GM13977 (cell line): ENCODE measurements around the gene TRRAP.

Source experiments
- DNase-seq: peaks from one replicate; pipeline ENCODE4 v3.0.0; 2012; ENCODE audit warnings: low spot score
- CTCF ChIP-seq: IDR thresholded peaks from 2 replicates; pipeline ENCODE4 v1.5.1; 2012; ENCODE audit warnings: mild to moderate bottlenecking, control low read depth; ENCODE audit not compliant: insufficient read depth; ENCODE audit errors: extremely low read depth, missing control alignments
- in situ Hi-C: fragments of 300-500 bp; cut with MboI; formaldehyde crosslinking; loops from one replicate; pipeline ENCODE4 v1.12.0; 2022; ENCODE audit warnings: low sequenced_read_pairs, low pct_unique_long_range_greater_than_20kb, mixed read lengths, inconsistent platforms; ENCODE audit not compliant: unreplicated experiment

The TRRAP gene

DNA sequence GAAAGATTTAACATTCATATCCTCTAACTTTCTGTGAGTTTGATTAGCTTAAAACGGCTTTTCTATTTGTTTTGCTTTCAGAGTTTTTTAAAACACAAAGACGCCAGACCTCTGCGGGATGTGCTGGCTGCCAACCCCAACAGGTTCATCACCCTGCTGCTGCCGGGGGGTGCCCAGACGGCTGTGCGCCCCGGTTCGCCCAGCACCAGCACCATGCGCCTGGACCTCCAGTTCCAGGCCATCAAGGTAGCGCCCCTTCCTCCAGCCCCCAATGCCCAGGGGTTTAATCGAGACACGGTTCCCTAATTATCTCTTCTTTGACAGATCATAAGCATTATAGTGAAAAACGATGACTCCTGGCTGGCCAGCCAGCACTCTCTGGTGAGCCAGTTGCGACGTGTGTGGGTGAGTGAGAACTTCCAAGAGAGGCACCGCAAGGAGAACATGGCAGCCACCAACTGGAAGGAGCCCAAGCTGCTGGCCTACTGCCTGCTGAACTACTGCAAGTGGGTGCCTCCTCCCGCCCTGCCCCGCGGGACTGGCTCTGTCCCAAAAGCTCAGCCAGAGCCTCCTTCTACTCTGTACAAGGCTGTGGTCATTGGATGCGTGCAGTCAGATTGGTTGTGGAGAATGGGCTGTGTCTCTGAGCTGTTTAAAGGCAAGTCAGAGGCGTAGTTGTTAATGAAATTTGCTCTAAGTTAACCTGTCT, 71.2 kb downstream of the TRRAP start:
- DNase-seq = no peak
- in situ Hi-C loops = no loop called here
- no peak for TF ChIP-seq CTCF

DNA sequence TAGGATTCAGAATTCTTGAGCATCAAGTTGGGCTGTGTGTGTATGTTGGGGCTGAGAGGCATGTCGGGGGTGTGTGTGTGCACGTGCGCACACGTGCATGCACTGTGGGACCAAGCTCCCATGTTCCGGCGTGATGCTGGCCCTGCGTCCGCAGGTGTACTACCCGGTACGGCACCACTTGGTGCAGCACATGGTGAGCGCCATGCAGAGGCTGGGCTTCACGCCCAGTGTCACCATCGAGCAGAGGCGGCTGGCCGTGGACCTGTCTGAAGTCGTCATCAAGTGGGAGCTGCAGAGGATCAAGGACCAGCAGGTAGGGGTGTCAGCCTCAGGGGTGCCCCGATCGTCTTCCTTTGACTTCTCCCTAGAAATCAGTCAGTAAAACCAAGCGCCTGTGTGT, 77.7 kb downstream of the TRRAP start:
- DNase-seq = no peak
- no peak for TF ChIP-seq CTCF
- in situ Hi-C loops = no loop called here

DNA sequence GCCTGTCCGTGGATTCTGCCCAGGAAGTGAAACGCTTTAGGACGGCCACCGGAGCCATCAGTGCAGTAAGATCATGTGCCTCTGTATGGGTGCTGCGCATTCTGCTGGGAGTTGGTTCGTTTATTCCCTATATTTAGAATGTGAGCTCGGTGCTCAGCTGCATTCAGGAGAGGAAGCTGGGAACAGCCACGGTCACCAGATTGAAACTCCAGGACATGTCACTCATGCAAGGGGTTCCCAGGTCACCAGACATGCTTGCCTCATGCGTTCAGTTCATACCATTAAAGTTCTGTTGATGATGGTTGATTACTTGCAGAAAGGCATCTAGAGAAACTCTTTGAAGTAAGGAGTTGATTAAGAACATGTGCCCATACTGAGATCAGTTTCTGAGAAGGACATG, 78.1 kb downstream of the TRRAP start:
- in situ Hi-C loops = no loop called here
- DNase-seq = no peak
- no peak for TF ChIP-seq CTCF

DNA sequence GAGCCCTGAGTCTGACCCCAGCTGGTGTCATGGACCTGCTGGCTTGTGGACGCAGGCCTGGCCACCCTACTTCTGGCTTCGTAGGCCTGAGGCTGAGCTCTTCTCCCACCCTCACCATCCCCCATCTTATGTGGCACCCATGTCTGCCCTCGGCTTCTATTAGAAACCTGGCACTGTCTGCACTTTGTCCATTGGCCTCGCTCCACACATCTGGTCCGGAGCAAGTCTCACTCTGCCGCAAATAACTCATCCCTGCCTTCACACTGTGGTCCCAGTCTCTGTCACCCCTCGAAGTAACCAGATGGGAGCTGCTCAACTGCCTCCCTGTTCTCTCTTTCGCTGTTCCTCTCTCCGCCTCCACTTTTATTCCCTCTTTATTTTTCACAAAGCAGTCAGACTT, 78.6 kb downstream of the TRRAP start:
- in situ Hi-C loops = no loop called here
- DNase-seq = no peak
- no peak for TF ChIP-seq CTCF

GRCh38 chr7:98957766-98958165, 79.4 kb downstream of the TRRAP start:
- in situ Hi-C loops = no loop called here
- DNase-seq = no peak
- no peak for TF ChIP-seq CTCF

- in situ Hi-C loops = no loop called here
- no peak for DNase-seq
- no peak for TF ChIP-seq CTCF
Measured at GRCh38 chr7:98958968-98959367, 80.6 kb downstream of the TRRAP start.
